ENCODE data around the gene MPP2. TPM values are rescaled to one million over a fixed set of nuclear protein-coding genes. Genes with fewer than 3 reads are reported as not detected.

The MPP2 gene
- total and polyA plus RNA-seq, 2 donors (not counting 3 experiments of a cell fraction or from before 2014, with no cell fraction given) = 1.4 to 1.6 TPM

GRCh38 chr17:43852571-43852970 lies 54.8 kb downstream of the MPP2 start:
- DNase-seq (ENCODE audit: low read depth, low spot score) = no peak
- Histone ChIP-seq H2AFZ (ENCODE audit: low read depth, low read length) (no peak overlapping the region), H3K9ac (replicated peaks; ENCODE audit: extremely low read depth, insufficient read depth, low read length) (no peak overlapping the region), H3K27ac (ENCODE audit: insufficient read depth, low read depth, low read length) (no peak overlapping the region), H3K9me3 (replicated peaks; ENCODE audit: control insufficient read depth, insufficient read depth, low read length) (no peaks in the 10 kb centered on the region), H3K79me2 (ENCODE audit: control insufficient read depth, insufficient read depth, low read length) (no peaks in the 10 kb centered on the region), H3K27me3 (ENCODE audit: control insufficient read depth in 2 of 2, insufficient read depth in 2 of 2, low read length in 2 of 2) (peaks cover 7 to 13% of the 10 kb centered on the region in 2 experiments), H3K4me1 (ENCODE audit: control insufficient read depth, extremely low read depth, insufficient read depth, low read length) (no peaks in the 10 kb centered on the region), H3K4me2 (ENCODE audit: insufficient read depth, low read length) (no peak overlapping the region), H3K36me3 (ENCODE audit: control insufficient read depth in 2 of 2, extremely low read depth in 1 of 2, insufficient read depth in 2 of 2, low read length in 2 of 2) (no peaks in the 10 kb centered on the region), H4K20me1 (replicated peaks; ENCODE audit: control insufficient read depth, extremely low read depth, insufficient read depth, low read length) (no peaks in the 10 kb centered on the region), H3K4me3 (replicated peaks in 1 of 3; ENCODE audit: insufficient read depth in 1 of 3, low read depth in 1 of 3, low read length in 3 of 3) (no peak overlapping the region), H3K9me1 (replicated peaks; ENCODE audit: control insufficient read depth, extremely low read depth, insufficient read depth, low read length) (no peaks in the 10 kb centered on the region)
- dilution Hi-C loops (cut with MboI; ENCODE audit: extremely low pct_ligation_motif_present, low sequenced_read_pairs) = no loop called here
- intact Hi-C loops (cut with micrococcal nuclease) = no loop called here
- FAIRE-seq = no peak
- ChIA-PET CTCF (no interaction called here), POLR2A (interaction anchor here (0.6 kb wide), 1 partner anchor 537 kb away, joined by 3 read pairs; no protein-coding TSS in a partner anchor)
- no TSS peak for BruUV-seq (replicated peaks)
- TF ChIP-seq POLR2A (IDR thresholded peaks at IDR 0.05; ENCODE audit: low read depth, low read length) (no peak), GATA2 (IDR thresholded peaks at IDR 0.05; ENCODE audit: insufficient read depth, insufficient read length, low read depth, low read length) (no peak), EZH2 (IDR thresholded peaks at IDR 0.05; ENCODE audit: borderline replicate concordance, low read depth, low read length, severe bottlenecking) (no peak), FOS (IDR thresholded peaks at IDR 0.05; ENCODE audit: borderline replicate concordance, insufficient read depth, low read length) (no peak), JUN (IDR thresholded peaks at IDR 0.05; ENCODE audit: borderline replicate concordance, insufficient read depth, insufficient read length, low read depth) (no peak), POLR2AphosphoS5 (IDR thresholded peaks at IDR 0.05; ENCODE audit: insufficient read depth, low read depth, low read length) (no peak), CTCF (IDR thresholded peaks at IDR 0.05; ENCODE audit: extremely low read depth in 1 of 2, insufficient read depth in 1 of 2, low read depth in 1 of 2, low read length in 2 of 2) (no peak), MAX (IDR thresholded peaks at IDR 0.05; ENCODE audit: insufficient read depth, insufficient read length) (no peak), MYC (IDR thresholded peaks at IDR 0.05; ENCODE audit: low read depth, low read length) (no peak)
